Esophagus muscularis mucosa (tissue), 3 donors: ENCODE results near the gene ALCAM.

Source experiments
- CTCF ChIP-seq, 3 experiments: fragments of 200-600 bp in 2 of 3; fragments of 450-650 bp in 1 of 3; sonication (generic) in 2 of 3; IDR thresholded peaks; one replicate each; pipeline ENCODE4 v1.5.1; 2017 to 2019; ENCODE audit warnings: antibody characterized with exemption in 3 of 3, mild to moderate bottlenecking in 2 of 3, moderate library complexity in 1 of 3
- POLR2A ChIP-seq: fragments of 450-650 bp; IDR thresholded peaks from one replicate; pipeline ENCODE4 v1.6.1; 2017; ENCODE audit warnings: antibody characterized with exemption, moderate library complexity, mild to moderate bottlenecking, low read depth
- POLR2AphosphoS5 ChIP-seq, 2 donors: sonication (generic); formaldehyde crosslinking; IDR thresholded peaks; one replicate each; pipeline ENCODE4 v1.6.1; 2017; ENCODE audit warnings: antibody characterized with exemption in 2 of 2

GRCh38 chr3:105334138-105334882 is 32.4 kb upstream of the ALCAM start:
- TF ChIP-seq CTCF (IDR thresholded peaks at IDR 0.05) (no peak), POLR2AphosphoS5 (IDR thresholded peaks at IDR 0.05) (no peak), POLR2A (no peak)
